GM21528 (cell line): ENCODE measurements around the gene CHFR.
"Not testable (repeated sequence)": the region's sequence is repeated elsewhere in the genome, so short reads cannot be mapped to it uniquely, and the experiment has no call there.

Experiments
- ATAC-seq: cut with Tn5 transposase; IDR thresholded peaks from one replicate; pipeline ENCODE4 v1.9.1; 2021; ENCODE audit warnings: mild to moderate bottlenecking, moderate library complexity; ENCODE audit not compliant: unreplicated experiment, low FRiP score

The CHFR gene

GRCh38 chr12:132887513-132888351, at the start of gene CHFR:
CHFR (minus strand) TSS chr12:132887605; CDS start chr12:132887328, 277 bp downstream.
- peak; percentile 98 for ATAC-seq

GRCh38 chr12:132936921-132937320, 49.5 kb upstream of the CHFR start:
- not testable (repeated sequence) for ATAC-seq

- ATAC-seq, result no peak
Observed at GRCh38 chr12:132936163-132936562, 48.8 kb upstream of the CHFR start.

- ATAC-seq, result no peak
Observed at GRCh38 chr12:132926415-132926833, 39.0 kb upstream of the CHFR start.

GRCh38 chr12:132925597-132926414, 38.4 kb upstream of the CHFR start:
- no peak for ATAC-seq

- ATAC-seq, result no peak
Observed at GRCh38 chr12:132924356-132924755, 37.0 kb upstream of the CHFR start.

- ATAC-seq, result no peak
Observed at GRCh38 chr12:132923356-132923909, 36.0 kb upstream of the CHFR start.

- no peak for ATAC-seq
Observed at GRCh38 chr12:132922676-132923075, 35.3 kb upstream of the CHFR start.

GRCh38 chr12:132921685-132922084, 34.3 kb upstream of the CHFR start:
- ATAC-seq, result no peak

- no peak for ATAC-seq
Observed at GRCh38 chr12:132918680-132919079, 31.3 kb upstream of the CHFR start.

- ATAC-seq, result no peak
Observed at GRCh38 chr12:132909030-132909368, 21.6 kb upstream of the CHFR start.

GRCh38 chr12:132908145-132909029, 21.0 kb upstream of the CHFR start:
- peak; percentile 96 for ATAC-seq

GRCh38 chr12:132907789-132908144, 20.4 kb upstream of the CHFR start:
- ATAC-seq, result peak; percentile 1

GRCh38 chr12:132907216-132907615, 19.8 kb upstream of the CHFR start:
- ATAC-seq, result no peak

- ATAC-seq, result no peak
Observed at GRCh38 chr12:132904718-132905328, 17.4 kb upstream of the CHFR start.

- ATAC-seq, result no peak
Observed at GRCh38 chr12:132899033-132899432, 11.6 kb upstream of the CHFR start.

- ATAC-seq, result no peak
Observed at GRCh38 chr12:132888852-132889251, 1.4 kb upstream of the CHFR start.

GRCh38 chr12:132886529-132887477, 602 bp downstream of the CHFR start:
- ATAC-seq, result peak; percentile 11

- no peak for ATAC-seq
Observed at GRCh38 chr12:132881818-132882217, 5.6 kb downstream of the CHFR start.
